GM18502 (cell line): ENCODE results near the gene CKB.
"Not testable (repeated sequence)": the region's sequence is repeated elsewhere in the genome, so short reads cannot be mapped to it uniquely, and the experiment has no call there.

ENCODE experiments used
- ATAC-seq: cut with Tn5 transposase; IDR thresholded peaks from one replicate; pipeline ENCODE4 v1.9.1; 2021; ENCODE audit warnings: mild to moderate bottlenecking; ENCODE audit not compliant: unreplicated experiment, poor library complexity

The CKB gene

GRCh38 chr14:103516426-103517173 is 6.0 kb downstream of the CKB start:
- ATAC-seq = no peak

GRCh38 chr14:103514596-103515421 is 7.8 kb downstream of the CKB start:
- no peak for ATAC-seq

GRCh38 chr14:103512701-103513611 is 9.7 kb downstream of the CKB start:
- no peak for ATAC-seq

GRCh38 chr14:103512180-103512579 is 10.4 kb downstream of the CKB start:
- not testable (repeated sequence) for ATAC-seq

GRCh38 chr14:103510724-103511693 is 11.6 kb downstream of the CKB start:
- ATAC-seq = no peak

GRCh38 chr14:103509864-103510723 is 12.5 kb downstream of the CKB start:
- no peak for ATAC-seq

- ATAC-seq = no peak
Observed at GRCh38 chr14:103508521-103509329, 13.9 kb downstream of the CKB start.

GRCh38 chr14:103507751-103508150 is 14.9 kb downstream of the CKB start:
- no peak for ATAC-seq

GRCh38 chr14:103504991-103505565 is 17.6 kb downstream of the CKB start:
- no peak for ATAC-seq

GRCh38 chr14:103503296-103503695 is 19.3 kb downstream of the CKB start:
- ATAC-seq = no peak

GRCh38 chr14:103502877-103503276 is 19.8 kb downstream of the CKB start:
- no peak for ATAC-seq

GRCh38 chr14:103501921-103502669 is 20.5 kb downstream of the CKB start:
- no peak for ATAC-seq

GRCh38 chr14:103501041-103501870 is 21.4 kb downstream of the CKB start:
- ATAC-seq = no peak

GRCh38 chr14:103500148-103500990 is 22.3 kb downstream of the CKB start:
- ATAC-seq = no peak

- ATAC-seq = no peak
Observed at GRCh38 chr14:103499709-103500108, 22.9 kb downstream of the CKB start.
